NCI-H82 treated with DMSO at 0.1 percent for 48 hours (cell line): ENCODE measurements around the gene HOXA7.

Experiments used
- DNase-seq: peaks from one replicate; lab custom pipeline; 2025; ENCODE audit not compliant: unreplicated experiment; lab: John Stamatoyannopoulos, UW

The HOXA7 gene

GRCh38 chr7:27182285-27182841 lies 25.9 kb upstream of the HOXA7 start:
- DNase-seq, result no peak

- no peak for DNase-seq
These were observed 25.4 kb upstream of the HOXA7 start for GRCh38 chr7:27181795-27182275.

- DNase-seq, result no peak
These were observed 24.3 kb upstream of the HOXA7 start for GRCh38 chr7:27180431-27181420.

GRCh38 chr7:27179503-27180430 lies 23.3 kb upstream of the HOXA7 start:
- no peak for DNase-seq

- DNase-seq, result no peak
These were observed 22.6 kb upstream of the HOXA7 start for GRCh38 chr7:27179030-27179429.

GRCh38 chr7:27178366-27178765 lies 21.9 kb upstream of the HOXA7 start:
- no peak for DNase-seq

- DNase-seq, result peak; percentile 53
These were observed 21.4 kb upstream of the HOXA7 start for GRCh38 chr7:27177795-27178320.

- no peak for DNase-seq
These were observed 20.7 kb upstream of the HOXA7 start for GRCh38 chr7:27176962-27177794.

GRCh38 chr7:27176524-27176845 lies 20.0 kb upstream of the HOXA7 start:
- DNase-seq, result no peak

- no peak for DNase-seq
These were observed 19.4 kb upstream of the HOXA7 start for GRCh38 chr7:27175626-27176523.

- DNase-seq, result no peak
These were observed 18.6 kb upstream of the HOXA7 start for GRCh38 chr7:27174874-27175625.

- DNase-seq, result no peak
These were observed 17.7 kb upstream of the HOXA7 start, which contains the start of gene HOXA10 for GRCh38 chr7:27173956-27174873. TSS of gene HOXA10 (minus strand) at chr7:27174320. CDS start at chr7:27174306, 14 bp downstream.

GRCh38 chr7:27173511-27173955 lies 17.1 kb upstream of the HOXA7 start:
- DNase-seq, result no peak

- DNase-seq, result no peak
These were observed 16.5 kb upstream of the HOXA7 start for GRCh38 chr7:27172823-27173510.

- no peak for DNase-seq
These were observed 15.9 kb upstream of the HOXA7 start for GRCh38 chr7:27172315-27172774.

- no peak for DNase-seq
These were observed 15.3 kb upstream of the HOXA7 start for GRCh38 chr7:27171637-27172314.
